Ishikawa (cell line): ENCODE data around the gene TAOK3.

Experiments used
- EGR1 ChIP-seq: IDR thresholded peaks from 2 replicates; pipeline ENCODE4 v1.6.1; 2012
- EP300 ChIP-seq: IDR thresholded peaks from 2 replicates; pipeline ENCODE4 v1.6.1; 2012; ENCODE audit warnings: borderline replicate concordance
- FOXM1 ChIP-seq: IDR thresholded peaks from 2 replicates; pipeline ENCODE4 v1.6.1; 2012; ENCODE audit warnings: low read depth, borderline replicate concordance
- TEAD4 ChIP-seq: IDR thresholded peaks from 2 replicates; pipeline ENCODE4 v1.6.1; 2012
- USF1 ChIP-seq: IDR thresholded peaks from 2 replicates; pipeline ENCODE4 v1.6.1; 2012
- YY1 ChIP-seq: IDR thresholded peaks from 2 replicates; pipeline ENCODE4 v1.6.1; 2012; ENCODE audit warnings: low read depth
- ZBTB7A ChIP-seq: IDR thresholded peaks from 2 replicates; pipeline ENCODE4 v1.6.1; 2012; ENCODE audit warnings: low read depth

- no peak for TF ChIP-seq USF1
- no peak for TF ChIP-seq EP300
- no peak for TF ChIP-seq FOXM1
- TF ChIP-seq ZBTB7A, result no peak
- TF ChIP-seq EGR1, result no peak
- no peak for TF ChIP-seq YY1
- TF ChIP-seq TEAD4, result no peak
Observed at GRCh38 chr12:118397708-118398440, 25.2 kb upstream of the TAOK3 start.
